SK-N-SH (cell line): ENCODE data around the gene KLHDC7A.

ENCODE experiments used
- CTCF ChIP-seq: fragments of 200-600 bp; sonication (generic); IDR thresholded peaks from 2 replicates; pipeline ENCODE4 v1.6.1; 2017; ENCODE audit warnings: antibody characterized with exemption, mild to moderate bottlenecking, moderate library complexity
- EP300 ChIP-seq, 2 experiments: IDR thresholded peaks; 2 replicates each; pipeline versions ENCODE4 v1.4.0 to v1.6.1; 2012; ENCODE audit warnings: borderline replicate concordance in 1 of 2, low read depth in 1 of 2, low read length in 1 of 2
- EZH2phosphoT487 ChIP-seq: fragments of 200-600 bp; sonication (generic); IDR thresholded peaks from 2 replicates; pipeline ENCODE4 v1.6.1; 2017; ENCODE audit warnings: low read depth, mixed run types, mild to moderate bottlenecking, antibody characterized with exemption, moderate library complexity, borderline replicate concordance
- FOSL2 ChIP-seq: IDR thresholded peaks from 2 replicates; pipeline ENCODE4 v1.4.0; 2012; ENCODE audit warnings: low read depth, mild to moderate bottlenecking, moderate library complexity, borderline replicate concordance
- GABPA ChIP-seq: IDR thresholded peaks from 2 replicates; pipeline ENCODE4 v1.4.0; 2012; ENCODE audit warnings: low read depth, mild to moderate bottlenecking
- JUND ChIP-seq: IDR thresholded peaks from 2 replicates; pipeline ENCODE4 v1.4.0; 2012
- MXI1 ChIP-seq: IDR thresholded peaks from 2 replicates; pipeline ENCODE4 v1.6.1; 2012; ENCODE audit warnings: mild to moderate bottlenecking, low read depth, low read length, improper control_type of control experiment
- POLR2AphosphoS5 ChIP-seq: IDR thresholded peaks from 2 replicates; pipeline ENCODE4 v1.6.1; 2012; ENCODE audit warnings: low read depth, low read length
- RCOR1 ChIP-seq: fragments of 150-350 bp; IDR thresholded peaks from 2 replicates; pipeline ENCODE4 v1.6.1; 2017; ENCODE audit warnings: antibody characterized with exemption, low read length
- REST ChIP-seq: IDR thresholded peaks from 2 replicates; pipeline ENCODE4 v1.6.1; 2012; ENCODE audit warnings: mild to moderate bottlenecking, low read depth, low read length, moderate library complexity
- SIN3A ChIP-seq: IDR thresholded peaks from 2 replicates; pipeline ENCODE4 v1.6.1; 2012; ENCODE audit warnings: low read depth, mild to moderate bottlenecking, low read length, moderate library complexity, borderline replicate concordance
- SMC3 ChIP-seq: IDR thresholded peaks from 2 replicates; pipeline ENCODE4 v1.6.1; 2012; ENCODE audit warnings: low read depth, low read length, improper control_type of control experiment

DNA sequence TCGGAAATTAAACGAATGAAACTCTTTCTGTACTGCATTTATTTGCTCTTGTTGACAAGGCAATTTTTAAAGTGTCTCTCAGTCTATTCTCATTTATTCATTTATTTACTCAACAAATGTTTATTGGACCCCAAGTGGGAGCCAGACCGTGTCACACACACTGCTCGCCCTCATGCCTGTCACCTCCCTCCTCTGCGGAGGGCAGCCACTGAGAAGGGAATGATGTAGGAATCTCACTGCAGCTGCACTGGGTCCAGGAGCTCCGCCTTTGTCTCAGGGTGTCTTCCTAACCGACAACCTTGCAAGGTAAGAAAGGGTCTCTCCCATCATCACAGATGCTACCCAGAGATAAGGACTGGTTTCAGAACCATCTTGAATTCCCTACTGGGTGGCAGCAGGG is 14.1 kb upstream of the KLHDC7A start:
- TF ChIP-seq CTCF (no peak), SIN3A (no peak), SMC3 (no peak), RCOR1 (no peak), EZH2phosphoT487 (no peak), MXI1 (no peak), POLR2AphosphoS5 (no peak), JUND (no peak), REST (no peak), FOSL2 (no peak), GABPA (no peak), EP300 (IDR thresholded peaks at IDR 0.05; ENCODE audit: borderline replicate concordance in 1 of 2, low read depth in 1 of 2, low read length in 1 of 2) (no peak)
